Ishikawa (cell line): ENCODE results near the gene PROC.

Experiments used
- CEBPB ChIP-seq: IDR thresholded peaks from 2 replicates; pipeline ENCODE4 v1.6.1; 2012
- CREB1 ChIP-seq: IDR thresholded peaks from 2 replicates; pipeline ENCODE4 v1.6.1; 2012; ENCODE audit warnings: low read depth
- EGR1 ChIP-seq: IDR thresholded peaks from 2 replicates; pipeline ENCODE4 v1.6.1; 2012
- EP300 ChIP-seq: IDR thresholded peaks from 2 replicates; pipeline ENCODE4 v1.6.1; 2012; ENCODE audit warnings: borderline replicate concordance
- FOXM1 ChIP-seq: IDR thresholded peaks from 2 replicates; pipeline ENCODE4 v1.6.1; 2012; ENCODE audit warnings: low read depth, borderline replicate concordance
- MAX ChIP-seq: IDR thresholded peaks from 2 replicates; pipeline ENCODE4 v1.6.1; 2012
- NFIC ChIP-seq: IDR thresholded peaks from 2 replicates; pipeline ENCODE4 v1.6.1; 2012
- RAD21 ChIP-seq: IDR thresholded peaks from 2 replicates; pipeline ENCODE4 v1.6.1; 2012; ENCODE audit warnings: low read depth
- TAF1 ChIP-seq: IDR thresholded peaks from 2 replicates; pipeline ENCODE4 v1.6.1; 2012; ENCODE audit warnings: low read depth, mild to moderate bottlenecking
- TCF12 ChIP-seq: IDR thresholded peaks from 2 replicates; pipeline ENCODE4 v1.6.1; 2012; ENCODE audit warnings: low read depth
- TEAD4 ChIP-seq: IDR thresholded peaks from 2 replicates; pipeline ENCODE4 v1.6.1; 2012
- YY1 ChIP-seq: IDR thresholded peaks from 2 replicates; pipeline ENCODE4 v1.6.1; 2012; ENCODE audit warnings: low read depth
- ZBTB7A ChIP-seq: IDR thresholded peaks from 2 replicates; pipeline ENCODE4 v1.6.1; 2012; ENCODE audit warnings: low read depth
- TF ChIP-seq, protein P1 (sequence below): IDR thresholded peaks from 2 replicates; pipeline ENCODE4 v1.6.1; 2012
- TF ChIP-seq, protein P2 (sequence below): IDR thresholded peaks from 2 replicates; pipeline ENCODE4 v1.6.1; 2012; ENCODE audit warnings: low read depth, mild to moderate bottlenecking

The PROC gene

DNA sequence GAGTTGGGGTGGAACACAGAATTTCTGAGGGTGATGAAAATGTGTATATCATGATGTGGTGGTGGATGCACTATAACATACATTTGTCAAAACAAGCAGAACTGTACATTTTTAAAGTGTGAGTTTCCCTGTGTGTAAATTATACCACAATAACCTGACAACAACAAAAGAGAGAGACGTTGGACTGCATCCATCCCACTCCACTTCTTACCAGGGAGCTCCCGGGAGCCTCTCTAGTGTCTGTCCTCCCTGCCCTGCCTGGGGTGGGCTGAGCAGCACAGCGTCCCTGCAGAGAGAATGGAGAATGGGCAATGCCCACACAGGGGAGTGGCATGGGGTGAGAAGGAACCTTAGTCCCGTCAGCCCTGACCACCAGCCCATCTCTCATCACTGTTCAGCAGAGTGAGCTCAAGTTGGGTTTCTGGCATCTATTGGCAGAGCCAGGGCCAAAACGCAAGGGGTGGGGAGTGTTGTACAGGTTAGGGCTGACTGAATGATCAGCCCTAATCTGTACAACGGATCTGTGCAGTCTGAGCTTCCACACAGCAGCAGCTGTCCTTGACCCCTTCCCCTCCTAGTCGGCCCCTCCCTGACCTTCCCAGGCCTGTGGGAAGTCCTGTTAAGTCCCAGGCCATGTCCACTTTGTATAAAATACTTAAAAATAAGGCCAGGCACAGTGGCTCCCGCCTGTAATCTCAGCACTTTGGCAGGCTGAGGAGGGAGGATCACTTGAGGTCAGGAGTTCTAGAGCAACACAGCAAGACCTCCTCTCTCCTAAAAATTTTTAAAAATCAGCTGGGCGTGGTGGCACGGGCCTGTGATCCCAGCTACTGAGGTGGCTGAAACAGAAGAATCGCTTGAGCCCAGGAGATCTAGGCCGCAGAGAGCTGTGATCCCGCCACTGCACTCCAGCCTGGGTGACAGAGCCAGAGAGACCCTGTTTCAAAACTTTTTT is 3.3 kb upstream of the PROC start:
- TF ChIP-seq NFIC (no peak), CEBPB (no peak), TCF12 (no peak), EGR1 (no peak), CREB1 (no peak), YY1 (no peak), RAD21 (no peak), MAX (no peak), EP300 (no peak), ZBTB7A (no peak), TEAD4 (no peak), FOXM1 (no peak), TAF1 (no peak)
- TF ChIP-seq, protein P1, sequence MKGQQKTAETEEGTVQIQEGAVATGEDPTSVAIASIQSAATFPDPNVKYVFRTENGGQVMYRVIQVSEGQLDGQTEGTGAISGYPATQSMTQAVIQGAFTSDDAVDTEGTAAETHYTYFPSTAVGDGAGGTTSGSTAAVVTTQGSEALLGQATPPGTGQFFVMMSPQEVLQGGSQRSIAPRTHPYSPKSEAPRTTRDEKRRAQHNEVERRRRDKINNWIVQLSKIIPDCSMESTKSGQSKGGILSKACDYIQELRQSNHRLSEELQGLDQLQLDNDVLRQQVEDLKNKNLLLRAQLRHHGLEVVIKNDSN: no peak
- TF ChIP-seq, protein P2, sequence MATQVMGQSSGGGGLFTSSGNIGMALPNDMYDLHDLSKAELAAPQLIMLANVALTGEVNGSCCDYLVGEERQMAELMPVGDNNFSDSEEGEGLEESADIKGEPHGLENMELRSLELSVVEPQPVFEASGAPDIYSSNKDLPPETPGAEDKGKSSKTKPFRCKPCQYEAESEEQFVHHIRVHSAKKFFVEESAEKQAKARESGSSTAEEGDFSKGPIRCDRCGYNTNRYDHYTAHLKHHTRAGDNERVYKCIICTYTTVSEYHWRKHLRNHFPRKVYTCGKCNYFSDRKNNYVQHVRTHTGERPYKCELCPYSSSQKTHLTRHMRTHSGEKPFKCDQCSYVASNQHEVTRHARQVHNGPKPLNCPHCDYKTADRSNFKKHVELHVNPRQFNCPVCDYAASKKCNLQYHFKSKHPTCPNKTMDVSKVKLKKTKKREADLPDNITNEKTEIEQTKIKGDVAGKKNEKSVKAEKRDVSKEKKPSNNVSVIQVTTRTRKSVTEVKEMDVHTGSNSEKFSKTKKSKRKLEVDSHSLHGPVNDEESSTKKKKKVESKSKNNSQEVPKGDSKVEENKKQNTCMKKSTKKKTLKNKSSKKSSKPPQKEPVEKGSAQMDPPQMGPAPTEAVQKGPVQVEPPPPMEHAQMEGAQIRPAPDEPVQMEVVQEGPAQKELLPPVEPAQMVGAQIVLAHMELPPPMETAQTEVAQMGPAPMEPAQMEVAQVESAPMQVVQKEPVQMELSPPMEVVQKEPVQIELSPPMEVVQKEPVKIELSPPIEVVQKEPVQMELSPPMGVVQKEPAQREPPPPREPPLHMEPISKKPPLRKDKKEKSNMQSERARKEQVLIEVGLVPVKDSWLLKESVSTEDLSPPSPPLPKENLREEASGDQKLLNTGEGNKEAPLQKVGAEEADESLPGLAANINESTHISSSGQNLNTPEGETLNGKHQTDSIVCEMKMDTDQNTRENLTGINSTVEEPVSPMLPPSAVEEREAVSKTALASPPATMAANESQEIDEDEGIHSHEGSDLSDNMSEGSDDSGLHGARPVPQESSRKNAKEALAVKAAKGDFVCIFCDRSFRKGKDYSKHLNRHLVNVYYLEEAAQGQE: no peak

GRCh38 chr2:127415593-127416505 is 2.4 kb upstream of the PROC start:
- TF ChIP-seq RAD21 (peak; percentile 76), TCF12 (peak; percentile 59; the same call in 1 of the 2 replicates), MAX (peak; percentile 99), NFIC (peak; percentile 64; the same call in 1 of the 2 replicates), TAF1 (no peak), ZBTB7A (0 out of 2 replicates have a peak, but pooled peaks have one; percentile 28)
- TF ChIP-seq, protein P1: peak; percentile 83
- TF ChIP-seq, protein P2: no peak

DNA sequence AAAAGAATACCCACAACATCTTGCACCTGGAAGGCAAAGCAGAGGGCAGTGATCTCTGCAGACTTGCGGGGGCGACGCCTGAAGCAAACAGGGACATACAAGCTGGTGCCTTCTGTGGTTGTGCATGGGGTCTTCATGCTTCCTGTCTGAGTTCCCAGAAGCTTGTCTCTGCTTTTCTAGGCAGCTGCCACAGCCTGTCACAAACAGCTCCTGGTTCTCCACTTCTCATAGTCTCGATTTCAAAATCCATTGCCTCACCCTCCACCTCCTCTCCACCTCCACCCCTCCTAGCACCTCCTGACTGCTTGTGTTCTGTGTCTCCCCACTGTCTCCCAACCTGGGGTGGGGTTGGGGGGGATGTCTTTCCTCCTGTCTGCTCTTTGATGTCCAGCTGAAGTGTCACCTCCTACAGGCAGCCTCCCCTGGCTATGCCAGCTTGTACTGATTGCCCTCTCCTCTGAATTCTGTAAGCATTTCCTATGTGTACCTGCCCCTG is 1.7 kb upstream of the PROC start:
- TF ChIP-seq RAD21 (no peak), NFIC (no peak), CEBPB (no peak)
- TF ChIP-seq, protein P2: no peak

- TF ChIP-seq, protein P1: no peak
- TF ChIP-seq CREB1: no peak
- no peak for TF ChIP-seq RAD21
- no peak for TF ChIP-seq MAX
- no peak for TF ChIP-seq ZBTB7A
- TF ChIP-seq TEAD4: no peak
- TF ChIP-seq TCF12: no peak
- no peak for TF ChIP-seq NFIC
Measured at GRCh38 chr2:127417406-127417805, 821 bp upstream of the PROC start.
